H54 (cell line): ENCODE data around the gene FHIT.

Experiments used
- DNase-seq: peaks from one replicate; pipeline ENCODE4 v3.0.0; 2011; ENCODE audit warnings: low spot score, mixed read lengths; ENCODE audit not compliant: insufficient read length
- FAIRE-seq: peaks from 3 replicates; lab custom pipeline; 2011; peaks lifted over from hg19 to GRCh38; lab: Jason Lieb, UNC
- POLR2A ChIP-seq: IDR thresholded peaks from 2 replicates; pipeline ENCODE4 v1.6.1; 2011; ENCODE audit warnings: low read depth, mild to moderate bottlenecking, low read length

Gene FHIT

DNA sequence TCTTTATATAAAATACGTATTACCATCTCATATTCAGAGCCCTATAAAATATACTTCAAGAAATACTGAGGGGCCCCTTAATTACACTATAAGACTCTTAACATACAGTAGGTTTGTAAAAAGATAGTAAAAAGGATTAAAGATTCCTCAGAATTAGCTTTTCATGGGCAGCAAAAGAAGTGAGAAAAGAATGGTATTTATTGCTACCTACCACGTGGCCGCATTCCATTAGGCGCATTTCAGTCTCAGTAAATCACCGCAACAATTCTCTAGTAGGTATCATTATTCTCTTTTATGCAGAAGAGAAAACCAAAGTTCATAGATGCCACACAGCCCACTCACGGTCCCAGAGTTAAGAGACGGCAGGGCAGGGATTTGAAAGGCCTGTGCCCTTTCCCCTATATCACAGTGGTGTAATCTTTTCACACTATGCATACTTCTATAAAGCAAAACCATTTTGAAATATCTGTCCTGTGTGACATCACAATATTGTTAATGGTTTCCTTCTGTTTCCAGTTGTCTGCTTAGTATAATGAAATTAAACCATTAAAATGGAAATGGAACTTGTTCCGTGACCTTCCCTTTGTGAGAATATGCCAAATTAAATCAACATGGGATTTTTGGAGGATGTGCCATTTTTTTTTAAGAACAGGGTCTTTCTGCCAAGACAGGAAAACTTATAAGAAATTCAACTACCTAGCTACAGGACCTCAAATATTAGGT lies 1072.2 kb downstream of the FHIT start:
- DNase-seq (no peak), FAIRE-seq (no peak)
- no peak for TF ChIP-seq POLR2A

DNA sequence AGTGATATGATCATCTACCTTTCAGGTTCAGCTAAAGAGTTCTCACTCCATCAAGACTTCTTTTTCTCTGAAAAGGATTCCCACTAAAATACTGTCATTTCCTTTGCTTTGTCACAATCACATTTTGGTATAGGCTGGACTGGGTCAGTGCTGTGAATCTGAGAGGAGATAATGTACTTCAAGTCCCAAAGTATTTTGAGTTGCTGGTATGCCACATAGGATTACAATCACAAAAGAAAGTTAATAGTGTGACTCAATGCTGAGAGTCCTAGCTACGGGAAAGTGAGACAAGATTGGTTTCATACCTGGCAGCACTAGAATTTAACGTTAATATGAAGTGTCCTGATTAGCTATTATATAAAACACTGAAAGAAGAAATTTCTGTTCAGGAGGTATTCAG lies 1073.5 kb downstream of the FHIT start:
- FAIRE-seq (no peak), DNase-seq (no peak)
- TF ChIP-seq POLR2A: no peak

DNA sequence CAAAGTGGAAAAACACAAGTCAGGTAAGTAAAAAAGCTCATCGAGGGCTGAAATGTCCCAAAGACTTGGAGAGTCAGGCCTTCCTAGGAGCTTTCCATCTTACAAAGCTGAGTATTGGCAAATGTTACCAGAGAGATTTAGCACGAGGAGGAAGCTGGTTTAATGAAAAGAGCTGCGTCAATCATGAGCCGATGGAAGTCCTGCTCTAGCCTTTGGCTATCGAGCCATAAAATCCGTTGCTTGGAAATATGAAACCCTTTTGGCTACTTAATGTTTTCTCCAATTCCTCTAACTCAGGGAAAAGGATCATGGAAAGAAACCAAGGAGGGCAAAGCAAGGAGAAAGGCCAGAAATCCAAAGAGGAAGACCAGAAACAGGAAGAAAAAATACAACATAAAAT lies 1074.6 kb downstream of the FHIT start:
- no peak for TF ChIP-seq POLR2A
- FAIRE-seq (no peak), DNase-seq (no peak)

DNA sequence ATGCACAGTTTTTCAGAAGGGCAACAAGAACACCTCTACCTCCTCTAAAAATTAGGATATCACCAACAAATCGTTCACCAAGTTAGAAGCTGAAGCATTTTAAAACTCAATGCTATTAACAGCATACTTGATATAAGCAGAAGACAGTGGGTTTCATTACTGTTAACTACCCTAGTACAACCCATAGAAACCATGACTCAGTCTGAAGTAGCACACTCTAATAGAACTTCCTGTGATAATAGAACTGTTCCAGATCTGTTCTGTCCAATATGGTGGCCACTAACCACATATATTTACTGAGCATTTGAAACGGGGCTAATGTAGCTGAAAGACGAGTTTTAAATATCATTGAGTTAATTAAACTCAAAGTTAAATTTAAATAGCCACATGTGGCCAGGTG lies 1075.6 kb downstream of the FHIT start:
- FAIRE-seq: no peak
- TF ChIP-seq POLR2A: no peak
- no peak for DNase-seq

DNA sequence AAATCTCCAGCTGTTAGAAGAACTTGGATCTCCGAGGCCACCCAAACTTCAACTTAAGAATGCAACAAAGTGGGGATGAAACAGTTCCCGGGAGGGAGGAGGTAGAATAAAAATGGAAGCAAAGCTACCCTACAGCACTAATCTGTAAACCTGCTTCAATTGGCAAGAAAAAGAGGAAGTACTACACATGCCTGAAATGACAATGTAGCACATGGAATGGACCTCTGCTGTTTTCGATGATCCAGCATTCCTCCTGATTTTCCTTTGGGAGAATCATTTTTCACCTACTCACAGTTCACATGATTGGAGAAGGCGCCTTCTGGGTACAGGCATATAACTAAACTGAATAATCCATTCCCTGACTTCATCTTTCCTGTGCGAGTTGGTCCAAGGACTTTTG lies 1081.5 kb downstream of the FHIT start:
- FAIRE-seq (no peak), DNase-seq (no peak)
- TF ChIP-seq POLR2A: no peak

DNA sequence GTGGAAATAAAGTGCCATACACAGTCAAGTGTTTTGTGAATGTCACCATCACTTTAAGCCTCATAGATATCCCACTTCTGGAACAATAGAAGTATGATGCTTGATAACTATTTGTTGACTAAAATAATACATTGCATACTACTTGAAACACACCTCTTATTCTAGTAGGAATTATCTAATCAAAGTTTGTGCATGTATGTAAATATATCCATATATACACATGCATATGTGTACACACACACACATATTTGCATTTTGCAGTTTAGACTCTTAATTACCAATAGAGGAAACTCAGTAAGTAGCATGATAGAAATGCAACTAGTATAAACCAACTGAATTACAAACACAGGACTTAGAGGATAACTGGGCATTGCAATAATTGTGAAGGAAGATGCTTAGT lies 1084.1 kb downstream of the FHIT start:
- no peak for TF ChIP-seq POLR2A
- DNase-seq (no peak), FAIRE-seq (no peak)

DNA sequence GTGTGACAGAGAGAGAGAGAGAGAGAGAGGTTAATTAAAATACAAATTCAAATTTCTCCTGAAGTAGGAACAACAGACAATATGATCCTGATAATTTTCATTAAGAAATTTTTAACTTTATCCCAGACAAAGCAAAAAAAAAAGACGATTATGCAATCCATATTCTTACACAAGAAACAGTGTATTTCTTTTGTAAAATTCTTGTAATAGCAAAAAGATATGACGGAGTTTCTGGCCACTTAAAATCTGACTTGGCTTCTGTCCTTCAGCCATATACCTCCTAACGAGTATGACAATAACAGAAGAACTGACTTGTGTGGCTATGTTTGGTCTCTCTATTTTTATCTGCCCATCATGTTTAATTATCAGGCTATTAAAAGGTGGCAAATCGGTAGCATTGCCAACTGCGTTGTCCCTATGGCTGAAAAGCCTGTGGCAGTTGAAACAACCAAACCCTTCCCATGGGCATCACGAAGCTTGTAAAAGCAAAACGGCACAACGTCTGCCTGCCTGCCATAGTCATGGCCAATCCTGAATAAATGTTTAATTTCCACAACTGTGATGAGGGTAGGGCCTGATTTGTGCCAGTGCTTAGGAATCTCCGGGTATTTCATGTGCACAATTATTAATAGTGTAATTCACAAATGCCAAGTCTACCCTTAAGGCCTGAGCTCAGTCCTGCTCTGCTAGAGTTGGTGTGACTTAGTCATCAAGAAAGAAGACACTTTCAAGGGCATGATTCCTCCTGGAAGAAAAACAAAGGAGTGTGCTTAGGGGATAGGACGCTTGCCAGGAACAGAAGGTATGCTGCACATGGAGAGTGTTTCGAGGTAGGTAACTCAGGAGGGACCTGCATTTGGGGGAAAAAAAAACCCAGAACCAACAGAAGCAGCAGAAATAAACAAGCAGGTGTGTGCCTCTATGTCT lies 1090.2 kb downstream of the FHIT start:
- no peak for FAIRE-seq
- TF ChIP-seq POLR2A: no peak
- DNase-seq: no peak

DNA sequence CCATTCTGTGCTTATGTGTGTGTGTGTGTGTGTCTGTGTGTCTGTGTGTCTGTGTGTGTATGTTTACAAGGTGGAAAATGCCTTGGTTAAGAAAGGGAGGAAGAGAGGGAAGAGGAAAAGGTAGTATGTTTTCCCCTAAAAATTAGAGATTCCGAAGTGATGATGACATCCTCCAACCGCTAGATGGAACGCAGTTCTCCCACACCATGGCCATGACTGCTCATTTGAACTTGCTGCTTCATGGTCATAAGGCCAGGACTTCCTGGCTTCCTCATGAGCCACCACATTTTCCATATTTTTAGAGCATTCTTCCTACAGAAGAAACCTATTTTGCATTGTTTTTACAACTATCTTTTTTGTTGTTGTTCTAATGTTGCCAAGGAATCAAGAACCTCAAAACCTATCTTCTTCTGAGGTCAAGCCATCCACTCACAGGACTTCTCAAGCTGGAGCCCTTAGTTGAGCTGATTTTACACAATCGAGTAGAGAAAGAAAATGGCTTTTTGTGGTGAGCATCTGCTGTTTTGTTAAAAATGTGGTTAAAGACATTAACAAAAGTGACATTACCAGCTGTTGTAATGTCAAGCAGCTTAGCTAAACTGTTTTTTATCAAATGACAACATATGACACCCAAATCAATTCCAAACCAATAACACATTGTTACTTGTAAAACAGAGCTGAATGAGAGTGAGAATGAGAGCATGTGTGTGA lies 1091.0 kb downstream of the FHIT start:
- no peak for FAIRE-seq
- no peak for TF ChIP-seq POLR2A
- DNase-seq: no peak

DNA sequence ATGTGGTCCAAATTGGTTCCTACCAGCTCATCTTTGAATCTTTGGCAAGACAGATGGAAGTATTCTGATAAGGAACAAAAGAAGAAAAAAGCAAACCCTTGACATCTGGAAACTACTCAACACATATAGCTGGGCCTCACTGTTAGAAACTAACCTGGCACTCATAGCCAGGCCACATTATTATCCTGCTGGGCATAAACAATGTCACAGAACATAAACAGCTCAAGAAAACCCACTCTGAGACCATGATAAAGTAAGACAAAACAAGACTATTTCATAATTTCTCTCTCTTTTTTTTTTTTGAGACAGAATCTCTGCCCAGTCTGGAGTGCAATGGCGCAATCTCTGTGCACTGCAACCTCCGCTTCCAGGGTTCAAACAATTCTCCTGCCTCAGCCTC lies 1093.2 kb downstream of the FHIT start:
- FAIRE-seq (no peak), DNase-seq (no peak)
- TF ChIP-seq POLR2A: no peak

DNA sequence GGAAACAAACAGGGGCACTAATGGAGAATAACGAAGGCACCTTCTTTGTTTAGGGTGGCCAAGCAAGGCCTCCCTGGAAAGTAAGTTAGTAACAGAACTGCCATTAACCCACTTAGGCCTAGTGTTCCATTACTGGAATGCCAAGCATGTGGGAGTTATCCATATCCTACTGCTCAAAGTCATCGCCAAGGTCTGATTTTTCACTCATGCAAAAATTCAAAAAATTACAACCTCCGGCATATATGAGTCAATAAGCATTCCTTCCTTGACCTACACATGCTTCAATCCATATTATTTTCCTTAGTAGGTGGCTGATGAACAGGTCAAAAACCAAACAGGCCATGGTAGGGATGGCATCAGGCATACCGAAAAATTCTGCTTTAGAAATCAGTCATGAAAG lies 1097.2 kb downstream of the FHIT start:
- FAIRE-seq (no peak), DNase-seq (no peak)
- no peak for TF ChIP-seq POLR2A

DNA sequence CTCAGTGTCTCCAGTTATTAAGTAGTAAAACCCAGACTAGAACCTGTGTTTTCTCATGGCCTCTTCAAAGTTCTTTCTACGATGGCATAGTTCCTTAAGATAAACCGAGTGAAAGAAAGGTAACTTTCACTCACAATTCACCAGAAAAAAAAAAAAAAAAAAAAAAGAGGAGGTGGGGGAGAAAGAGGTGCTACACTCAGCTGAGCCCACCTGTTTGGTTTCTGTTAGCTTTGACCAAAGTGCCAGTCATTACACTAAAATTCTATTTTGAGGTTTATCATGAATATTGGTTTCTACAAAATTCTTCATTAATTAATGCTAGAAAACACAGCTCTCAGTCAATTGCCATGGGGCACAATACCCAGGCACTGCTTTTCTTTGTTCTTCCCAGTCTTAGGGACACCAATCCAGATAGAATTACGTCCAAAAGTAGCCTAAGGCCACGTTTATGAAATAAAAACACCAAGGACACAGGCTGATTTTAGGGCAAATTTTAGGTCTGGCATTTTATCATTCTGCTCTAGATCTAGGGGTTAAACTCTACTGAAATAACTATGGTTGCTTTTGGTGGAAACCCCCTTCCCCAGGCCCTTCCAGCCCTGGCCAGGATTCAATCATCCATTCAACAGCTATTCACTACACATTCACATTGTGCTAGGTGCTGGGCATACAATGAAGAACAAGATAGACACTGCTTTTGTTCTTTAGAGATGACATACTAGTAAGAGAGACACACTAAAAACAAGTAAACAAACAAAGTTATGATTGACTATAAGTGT lies 1097.8 kb downstream of the FHIT start:
- no peak for DNase-seq
- FAIRE-seq: no peak
- no peak for TF ChIP-seq POLR2A

DNA sequence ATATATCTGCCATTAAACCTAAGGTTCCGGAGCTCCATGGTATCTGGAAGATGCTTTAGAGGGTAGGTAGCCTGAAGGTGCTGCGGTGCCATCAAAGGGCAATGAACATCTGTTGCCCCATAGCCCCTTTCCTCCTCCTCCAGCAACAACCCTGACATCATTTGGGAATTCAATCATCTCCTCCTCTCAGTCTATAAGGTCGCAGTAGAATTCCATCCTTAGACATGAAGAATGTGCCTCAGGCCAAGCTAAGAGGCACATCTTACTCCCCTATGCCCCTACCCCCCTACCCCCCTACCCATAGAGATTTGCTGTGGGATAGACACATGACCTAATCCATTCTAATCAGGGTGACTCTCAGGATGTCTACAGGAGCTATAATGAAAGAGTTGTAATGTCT lies 1101.8 kb downstream of the FHIT start:
- no peak for DNase-seq
- no peak for TF ChIP-seq POLR2A
- FAIRE-seq: no peak

DNA sequence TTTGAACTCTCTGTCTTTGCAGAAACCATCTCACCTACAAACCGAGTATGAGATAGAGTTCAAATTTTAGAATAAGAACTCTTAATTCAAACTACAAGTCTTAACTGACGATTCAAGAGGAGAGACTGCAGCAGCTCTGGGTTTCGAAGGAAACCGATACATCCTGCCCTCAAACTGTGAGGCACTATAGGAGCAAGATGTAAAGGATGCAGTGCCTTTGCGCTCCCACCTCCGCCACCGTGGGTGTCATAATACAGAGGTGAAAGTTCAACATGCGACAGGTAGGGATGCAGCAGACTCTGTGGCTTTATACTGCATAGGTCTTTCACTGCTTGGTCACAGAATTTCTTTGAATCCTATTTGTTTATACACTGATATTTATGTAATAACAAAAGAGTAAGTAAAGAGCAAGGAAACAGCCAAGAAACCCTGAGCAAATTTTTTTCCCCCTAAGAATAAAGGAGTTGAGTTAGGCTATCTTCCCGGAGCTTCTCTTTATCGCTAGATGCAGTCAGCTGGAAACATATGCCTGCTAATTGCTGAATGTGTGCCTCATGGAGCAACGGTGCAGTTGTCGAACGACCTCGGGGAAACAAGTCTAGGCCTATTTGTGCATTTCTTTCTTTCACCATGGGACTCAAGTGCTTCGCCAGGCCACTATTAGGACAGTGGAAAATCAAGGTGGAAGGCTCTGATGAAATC lies 1103.9 kb downstream of the FHIT start:
- no peak for DNase-seq

DNA sequence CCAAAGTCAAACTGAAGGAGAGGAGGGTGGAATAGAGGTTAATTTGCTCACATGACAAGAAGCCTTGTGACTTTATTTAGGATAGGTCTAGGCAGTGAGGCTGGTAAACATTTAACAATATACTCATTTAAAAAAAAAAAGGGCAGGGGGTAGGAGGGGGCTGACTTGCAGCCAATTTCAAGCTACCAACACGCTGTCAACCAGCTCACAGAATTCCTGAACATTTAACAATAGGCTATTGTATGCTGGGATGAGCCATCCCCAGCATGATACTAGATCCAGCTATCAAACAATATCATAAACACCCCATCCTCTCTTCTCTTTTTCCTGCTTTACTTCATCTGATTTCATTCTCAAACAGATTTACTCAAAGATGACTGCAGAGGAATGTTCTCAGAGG lies 1105.1 kb downstream of the FHIT start:
- FAIRE-seq (no peak), DNase-seq (no peak)
- no peak for TF ChIP-seq POLR2A

More for the DNA sequence above, 1103.9 kb downstream of the FHIT start:
- FAIRE-seq: no peak
- no peak for TF ChIP-seq POLR2A
